T-helper 17 cell (primary cell): ENCODE measurements around the gene PLA2G2D. TPM values are rescaled to one million over a fixed set of nuclear protein-coding genes. Genes with fewer than 3 reads are reported as not detected.
"Not testable (repeated sequence)": the region's sequence is repeated elsewhere in the genome, so short reads cannot be mapped to it uniquely, and the experiment has no call there.

Source experiments
- ATAC-seq: fragments of 150-1000 bp; cut with Tn5 transposase; 2 replicates; pipeline ENCODE4 v1.10.0; 2021; ENCODE audit warnings: mild to moderate bottlenecking, moderate library complexity
- DNase-seq, 3 donors: peaks; one replicate each; pipeline versions ENCODE4 v3.0.0 to v3.0.0-alpha.2; 2020 to 2021
- H3K9me3 ChIP-seq: one replicate; pipeline ENCODE4 v1.7.0; 2013; ENCODE audit warnings: low read length, mild to moderate bottlenecking; ENCODE audit not compliant: control insufficient read depth, poor library complexity, severe bottlenecking
- H3K27ac Mint-ChIP-seq: one replicate; pipeline ENCODE4 v1.8.0; 2022; ENCODE audit warnings: mild to moderate bottlenecking, moderate library complexity, mixed read lengths
- H3K27me3 Mint-ChIP-seq: one replicate; pipeline ENCODE4 v1.8.0; 2022; ENCODE audit warnings: mixed read lengths
- H3K36me3 Mint-ChIP-seq: one replicate; pipeline ENCODE4 v1.8.0; 2022; ENCODE audit warnings: low read depth, mixed read lengths
- H3K4me1 Mint-ChIP-seq: one replicate; pipeline ENCODE4 v1.8.0; 2022; ENCODE audit warnings: mild to moderate bottlenecking, mixed read lengths
- H3K4me3 Mint-ChIP-seq: one replicate; pipeline ENCODE4 v1.8.0; 2022; ENCODE audit warnings: mild to moderate bottlenecking, moderate library complexity, mixed read lengths
- total RNA-seq, 4 donors: library from RNA in 2 of 4; stranded (reverse) in 2 of 4; gene quantifications; one replicate each; pipeline ENCODE4 v1.2.3 and lab custom pipeline; 2022 to 2026

PLA2G2D gene
- total RNA-seq, 2 donors from 2014 or later: not detected

DNA sequence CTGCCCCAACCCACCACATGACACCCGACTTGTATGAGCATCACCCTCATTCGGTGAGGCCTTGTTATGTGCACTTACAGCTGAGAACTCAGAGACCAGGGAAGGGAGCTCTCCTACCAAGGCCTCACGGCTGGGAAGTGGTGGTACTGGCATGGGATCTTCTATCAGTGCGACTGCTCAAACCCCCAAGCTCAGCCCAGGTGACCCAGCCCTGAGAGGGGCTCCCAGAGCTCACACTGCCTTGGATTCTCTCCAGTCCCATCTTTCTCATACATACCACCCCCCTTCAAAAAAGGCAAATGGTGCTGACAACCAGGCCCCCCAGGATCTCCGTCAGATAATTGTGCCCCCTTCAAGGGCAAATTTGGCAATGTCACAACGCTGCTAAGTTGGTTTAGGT is 19.0 kb upstream of the PLA2G2D start:
- DNase-seq: no peak
- Mint-ChIP-seq H3K36me3 (peaks cover 3% of the 10 kb centered on the region), H3K4me3 (no peak overlapping the region), H3K4me1 (peaks cover 4% of the 10 kb centered on the region), H3K27me3 (peaks cover 58% of the 10 kb centered on the region), H3K27ac (no peak overlapping the region)
- ATAC-seq: no peak
- no peaks in the 10 kb centered on the region for H3K9me3 ChIP-seq

DNA sequence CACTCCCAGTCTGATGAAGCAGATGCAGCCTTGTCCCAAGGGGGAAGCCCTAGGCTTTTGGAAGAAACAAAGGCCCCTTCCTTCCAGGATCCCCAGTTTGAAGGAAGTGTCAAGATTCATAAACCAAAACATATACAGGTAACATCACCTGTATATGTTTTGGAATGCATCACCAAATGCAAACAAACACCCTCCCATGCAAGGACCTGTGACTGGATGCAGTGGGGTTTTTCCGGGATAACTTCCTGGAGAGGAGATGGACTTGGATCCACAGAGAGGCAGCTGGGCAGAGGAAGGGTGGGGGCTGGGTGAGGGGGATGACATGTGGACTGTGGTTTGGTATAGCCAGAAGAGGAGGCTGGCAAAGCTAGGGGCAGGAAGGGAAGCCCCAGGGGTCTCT is 18.3 kb upstream of the PLA2G2D start:
- DNase-seq: no peak
- ATAC-seq: no peak
- Mint-ChIP-seq H3K27me3 (peaks cover 58% of the 10 kb centered on the region), H3K27ac (no peak overlapping the region), H3K36me3 (peaks cover 3% of the 10 kb centered on the region), H3K4me3 (no peak overlapping the region), H3K4me1 (peaks cover 4% of the 10 kb centered on the region)
- H3K9me3 ChIP-seq: no peaks in the 10 kb centered on the region

DNA sequence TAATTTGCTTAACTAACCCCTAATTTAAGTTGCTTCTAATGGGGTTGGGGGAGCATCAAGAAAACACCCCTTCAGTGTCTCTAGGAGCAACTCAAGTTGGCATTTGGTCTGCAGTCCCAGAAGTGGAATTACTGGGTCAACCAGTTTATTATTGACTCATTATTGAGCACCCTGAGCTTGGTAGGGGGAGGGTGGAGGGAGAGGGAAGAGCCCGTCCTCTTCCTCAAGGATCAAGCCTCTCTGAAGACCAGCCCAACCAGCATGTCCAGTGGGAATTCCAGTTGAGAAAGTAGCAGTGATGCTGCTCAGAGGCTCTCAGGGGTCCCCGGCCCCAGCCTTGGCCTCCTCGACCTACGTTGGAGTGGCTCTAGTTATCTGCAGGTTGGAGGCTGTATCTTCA is 17.7 kb upstream of the PLA2G2D start:
- H3K27me3 Mint-ChIP-seq: peaks cover 54% of the 10 kb centered on the region
- no peak overlapping the region for H3K4me3 Mint-ChIP-seq
- H3K27ac Mint-ChIP-seq: no peak overlapping the region
- H3K4me1 Mint-ChIP-seq: peaks cover 4% of the 10 kb centered on the region
- ATAC-seq (no peak), DNase-seq (no peak)
- H3K36me3 Mint-ChIP-seq: peaks cover 3% of the 10 kb centered on the region
- H3K9me3 ChIP-seq: no peaks in the 10 kb centered on the region

DNA sequence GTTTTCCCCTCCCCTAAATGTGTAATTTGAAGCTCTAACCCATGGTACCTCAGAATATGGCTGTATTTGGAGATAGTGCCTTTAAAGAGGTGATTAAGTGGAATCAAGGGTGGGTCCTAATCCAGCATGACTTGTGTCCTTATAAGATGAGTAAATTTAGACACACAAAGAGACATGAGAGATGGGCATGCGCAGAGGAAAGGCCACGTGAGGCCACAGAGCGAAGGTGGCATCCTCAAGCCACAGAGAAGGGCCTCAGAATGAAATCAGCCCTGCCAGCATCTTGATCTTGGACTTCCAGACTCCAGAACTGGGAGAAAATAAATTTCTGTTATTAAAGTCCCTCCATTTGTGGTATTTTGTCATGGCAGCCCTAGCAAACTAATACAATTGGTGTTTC is 16.9 kb upstream of the PLA2G2D start:
- Mint-ChIP-seq H3K4me3 (no peak overlapping the region), H3K36me3 (peaks cover 3% of the 10 kb centered on the region), H3K27ac (no peak overlapping the region), H3K27me3 (peaks cover 48% of the 10 kb centered on the region), H3K4me1 (peaks cover 4% of the 10 kb centered on the region)
- DNase-seq: no peak
- H3K9me3 ChIP-seq: no peaks in the 10 kb centered on the region
- no peak for ATAC-seq

DNA sequence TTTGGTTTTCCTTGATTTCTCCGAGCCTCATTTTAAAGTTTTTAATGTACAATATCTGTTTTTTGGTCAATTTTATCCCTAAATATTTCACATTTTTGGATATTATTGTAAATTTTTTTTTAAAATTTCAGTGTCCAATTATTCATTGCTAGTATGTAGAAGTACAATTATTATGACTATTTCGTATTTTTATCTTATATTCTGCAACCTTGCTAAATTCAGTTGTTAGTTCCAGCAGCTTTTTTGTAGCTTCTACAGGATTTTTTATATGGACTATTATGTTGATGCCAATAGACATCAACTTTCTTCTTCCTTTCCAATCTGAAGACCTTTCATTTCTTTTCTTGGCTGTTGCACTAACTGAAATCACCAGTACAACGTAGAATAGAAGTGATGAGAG is 15.7 kb upstream of the PLA2G2D start:
- Mint-ChIP-seq H3K4me1 (peaks cover 4% of the 10 kb centered on the region), H3K27me3 (peaks cover 36% of the 10 kb centered on the region), H3K27ac (no peak overlapping the region), H3K36me3 (peaks cover 3% of the 10 kb centered on the region), H3K4me3 (no peak overlapping the region)
- no peaks in the 10 kb centered on the region for H3K9me3 ChIP-seq
- ATAC-seq (no peak), DNase-seq (no peak)

DNA sequence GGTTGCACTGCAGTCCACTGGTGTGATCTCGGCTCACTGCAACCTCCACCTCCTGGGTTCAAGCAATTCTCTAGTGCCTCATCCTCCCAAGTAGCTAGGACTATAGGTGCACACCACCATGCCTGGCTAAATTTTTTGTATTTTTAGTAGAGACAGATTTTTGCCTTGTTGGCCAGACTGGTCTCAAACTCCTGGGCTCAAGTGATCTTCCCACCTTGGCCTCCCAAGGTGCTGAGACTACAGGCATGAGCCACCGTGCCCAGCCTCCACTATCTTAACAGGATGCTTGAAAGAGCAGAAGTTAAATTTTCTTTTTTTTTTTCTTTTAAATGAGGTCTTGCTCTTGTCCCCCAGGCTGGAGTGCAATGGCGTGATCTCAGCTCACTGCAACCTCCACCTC is 11.2 kb upstream of the PLA2G2D start:
- DNase-seq: not testable (repeated sequence)
- peaks cover 30% of the 10 kb centered on the region for H3K27me3 Mint-ChIP-seq

DNA sequence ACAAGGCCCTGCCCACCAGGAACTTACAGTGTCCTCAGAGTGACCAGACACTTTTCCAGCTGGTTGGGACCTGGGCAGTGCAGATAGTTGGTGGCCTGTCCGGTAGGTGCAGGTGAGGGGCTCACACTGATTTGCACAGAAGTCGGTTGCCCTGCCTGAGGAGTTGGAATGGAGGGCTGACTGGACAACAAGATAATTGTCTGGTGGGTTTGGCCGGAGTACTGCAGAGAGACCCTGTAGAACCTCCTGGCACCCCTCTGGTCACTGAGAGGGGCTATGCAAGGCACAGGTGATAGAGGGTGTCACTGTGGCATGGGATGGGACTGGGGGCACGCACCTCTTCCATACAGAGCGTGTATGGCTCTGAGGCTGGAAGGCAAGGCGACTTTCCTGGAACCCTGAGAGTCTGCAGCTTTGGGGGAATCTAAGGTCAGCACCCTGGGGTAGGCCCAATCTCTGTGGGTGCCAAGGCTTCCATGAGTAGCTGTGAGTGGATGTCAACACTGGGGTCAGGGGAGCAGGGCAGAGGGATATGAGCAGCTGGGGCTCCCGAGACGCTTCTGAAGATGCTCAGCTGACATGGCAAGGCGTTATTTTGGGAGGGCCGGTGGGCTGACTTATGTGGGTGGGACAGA is 7.6 kb upstream of the PLA2G2D start:
- Mint-ChIP-seq H3K27me3 (peaks cover 35% of the 10 kb centered on the region), H3K4me1 (no peaks in the 10 kb centered on the region), H3K4me3 (no peak overlapping the region), H3K36me3 (no peaks in the 10 kb centered on the region), H3K27ac (no peak overlapping the region)
- ATAC-seq (no peak), DNase-seq (no peak)
- no peaks in the 10 kb centered on the region for H3K9me3 ChIP-seq

More for the DNA sequence above, 11.2 kb upstream of the PLA2G2D start:
- not testable (repeated sequence) for H3K36me3 Mint-ChIP-seq, ATAC-seq, H3K9me3 ChIP-seq, H3K4me3 Mint-ChIP-seq, H3K27ac Mint-ChIP-seq, H3K4me1 Mint-ChIP-seq

DNA sequence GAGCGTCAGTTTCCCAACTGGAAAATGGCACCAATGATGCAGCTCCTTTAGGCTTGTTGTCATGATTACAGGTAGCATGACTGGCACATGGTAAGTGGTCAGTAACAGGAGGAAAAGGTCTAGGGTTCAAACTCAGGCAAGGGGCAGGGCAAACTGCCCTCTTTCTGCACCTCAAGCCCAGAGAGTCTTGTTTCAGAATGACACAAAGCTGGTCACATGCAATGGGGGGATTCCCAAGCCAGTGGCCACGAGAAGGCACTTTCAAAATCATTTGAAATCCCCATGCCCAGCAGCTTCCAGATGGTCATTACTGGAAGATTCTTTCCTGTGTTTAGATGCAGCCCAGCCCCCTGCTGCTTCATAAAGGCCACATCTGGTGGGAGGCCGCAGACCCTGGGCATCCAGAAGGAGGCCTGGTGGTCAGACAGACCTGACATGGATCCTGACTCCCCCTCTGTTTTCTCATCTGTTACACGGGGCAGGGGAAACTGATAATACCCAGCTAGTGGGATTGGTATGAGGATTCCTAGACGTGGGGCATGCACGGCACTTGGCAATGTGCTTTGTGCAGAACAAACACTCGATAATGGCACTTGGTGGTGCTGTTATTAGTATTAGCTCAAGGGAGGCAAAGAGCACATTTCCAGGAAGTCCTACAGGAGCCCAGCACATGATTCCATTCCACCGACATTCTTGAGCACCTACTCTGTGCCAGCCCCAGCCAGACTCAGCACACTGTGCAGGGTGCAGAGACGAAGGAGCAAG is 6.9 kb upstream of the PLA2G2D start:
- Mint-ChIP-seq H3K27me3 (peaks cover 42% of the 10 kb centered on the region), H3K27ac (no peak overlapping the region), H3K36me3 (no peaks in the 10 kb centered on the region), H3K4me3 (no peak overlapping the region), H3K4me1 (no peaks in the 10 kb centered on the region)
- H3K9me3 ChIP-seq: no peaks in the 10 kb centered on the region
- ATAC-seq (no peak), DNase-seq (no peak)

DNA sequence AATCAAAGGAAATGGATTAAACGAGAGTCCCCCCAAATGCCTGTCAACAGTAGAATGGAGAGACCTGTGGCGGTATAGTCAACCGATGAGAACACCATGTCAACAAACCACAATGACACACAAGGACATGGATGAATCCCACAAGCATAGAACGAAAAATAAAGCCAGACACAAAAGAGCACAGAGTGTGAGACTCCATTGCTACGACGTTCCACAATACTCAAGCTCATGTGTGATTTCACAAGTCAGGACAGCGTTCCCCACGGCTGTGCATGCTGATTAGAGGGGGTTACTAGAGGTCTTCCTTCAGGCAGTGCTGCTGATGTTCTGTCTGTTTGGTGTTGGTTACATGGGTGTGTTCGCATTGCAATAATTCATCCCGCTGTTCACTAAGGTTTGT is 5.8 kb upstream of the PLA2G2D start:
- Mint-ChIP-seq H3K36me3 (no peaks in the 10 kb centered on the region), H3K4me3 (no peak overlapping the region), H3K4me1 (peaks cover 2% of the 10 kb centered on the region), H3K27ac (no peak overlapping the region), H3K27me3 (peaks cover 50% of the 10 kb centered on the region)
- H3K9me3 ChIP-seq: no peaks in the 10 kb centered on the region
- DNase-seq (no peak), ATAC-seq (no peak)

DNA sequence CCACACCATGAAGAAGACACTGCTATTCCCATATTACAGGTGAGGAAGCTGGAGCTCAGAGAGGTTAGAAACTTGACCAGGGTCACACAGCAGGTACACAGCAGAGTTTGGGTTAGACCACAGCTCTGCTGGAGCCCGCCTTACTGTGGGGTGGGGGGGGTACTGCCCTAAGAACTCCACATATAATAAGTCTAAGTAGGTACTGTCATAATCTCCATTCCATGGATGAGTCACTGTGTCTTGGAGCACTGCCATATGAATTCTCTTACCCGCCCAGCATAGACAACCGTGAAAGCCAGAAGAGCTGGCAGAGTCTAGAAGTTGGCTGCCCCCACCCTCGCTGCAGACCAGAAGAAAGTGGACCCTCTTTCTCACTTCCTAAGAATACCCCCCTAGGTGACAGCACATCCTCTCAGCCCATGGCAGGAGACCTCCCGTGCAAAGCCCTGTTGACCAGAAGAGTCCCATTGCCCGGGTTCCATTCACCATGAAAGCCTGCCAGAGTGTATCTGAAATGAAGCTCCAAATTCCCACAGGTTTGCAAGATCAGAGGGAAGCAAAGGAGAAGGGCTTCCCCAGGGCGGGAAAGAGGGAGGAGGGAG is 5.2 kb upstream of the PLA2G2D start:
- ATAC-seq: no peak
- H3K36me3 Mint-ChIP-seq: no peaks in the 10 kb centered on the region
- H3K4me1 Mint-ChIP-seq: peaks cover 2% of the 10 kb centered on the region
- DNase-seq: no peak
- no peak overlapping the region for H3K4me3 Mint-ChIP-seq
- no peak overlapping the region for H3K27ac Mint-ChIP-seq
- H3K9me3 ChIP-seq: no peaks in the 10 kb centered on the region
- peaks cover 55% of the 10 kb centered on the region for H3K27me3 Mint-ChIP-seq

DNA sequence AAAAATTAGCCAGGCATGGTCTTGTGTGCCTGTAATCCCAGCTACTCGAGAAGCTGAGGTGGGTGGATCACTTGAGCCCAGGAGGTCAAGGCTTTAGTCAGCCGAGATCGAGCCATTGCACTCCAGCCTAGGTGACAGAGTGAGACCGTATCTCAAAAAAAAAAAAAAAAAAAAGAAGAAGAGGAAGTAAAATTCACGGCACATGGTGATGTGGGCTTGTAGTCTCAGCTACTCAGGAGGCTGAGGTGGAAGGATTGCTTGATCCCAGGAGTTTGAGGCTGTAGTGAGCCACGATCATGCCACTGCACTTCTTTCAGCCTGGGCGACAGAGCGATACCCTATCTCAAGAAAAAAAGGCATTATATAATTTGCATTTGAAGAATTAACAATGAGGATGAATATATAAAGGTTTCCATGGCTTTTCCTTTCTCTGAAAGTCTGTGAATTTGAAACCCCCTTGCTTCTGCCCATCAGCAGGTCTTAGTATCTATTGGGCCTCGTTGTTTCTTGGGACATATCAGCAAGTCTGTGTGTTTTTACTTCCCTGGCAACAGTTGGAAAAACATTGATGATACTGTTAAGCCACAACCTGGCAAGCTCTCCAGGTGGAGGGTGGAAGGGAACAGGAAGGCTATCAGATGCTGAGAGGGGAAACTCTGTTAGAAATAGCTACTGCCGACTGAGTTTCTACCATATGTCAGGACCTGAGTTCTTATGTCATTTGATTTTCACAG is 4.6 kb upstream of the PLA2G2D start:
- no peak for ATAC-seq
- H3K9me3 ChIP-seq: no peaks in the 10 kb centered on the region
- H3K4me3 Mint-ChIP-seq: no peak overlapping the region
- H3K36me3 Mint-ChIP-seq: no peaks in the 10 kb centered on the region
- H3K27me3 Mint-ChIP-seq: peaks cover 58% of the 10 kb centered on the region
- H3K27ac Mint-ChIP-seq: no peak overlapping the region
- DNase-seq: no peak
- H3K4me1 Mint-ChIP-seq: peaks cover 2% of the 10 kb centered on the region

DNA sequence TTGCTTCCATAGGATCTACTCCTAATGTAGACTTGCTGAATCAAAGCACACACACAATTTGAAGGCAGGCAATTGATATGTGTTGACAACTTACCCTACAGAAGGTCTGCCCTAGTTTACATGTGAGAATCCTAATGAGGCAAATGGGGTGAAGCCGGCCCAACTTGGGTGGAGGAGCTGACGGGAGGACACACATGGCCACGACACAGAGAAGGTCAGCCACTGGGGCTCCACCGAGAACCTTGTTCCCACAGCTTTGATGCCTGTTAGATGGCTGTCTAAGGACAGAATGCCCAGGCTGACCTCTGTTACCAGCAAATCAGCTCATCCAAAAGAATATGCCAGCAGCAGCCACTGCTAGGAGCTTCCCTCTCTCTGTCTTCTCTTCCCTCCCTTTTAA is 1.5 kb upstream of the PLA2G2D start:
- no peak overlapping the region for H3K27ac Mint-ChIP-seq
- no peaks in the 10 kb centered on the region for H3K36me3 Mint-ChIP-seq
- H3K27me3 Mint-ChIP-seq: peaks cover 68% of the 10 kb centered on the region
- H3K9me3 ChIP-seq: no peaks in the 10 kb centered on the region
- ATAC-seq: no peak
- no peak overlapping the region for H3K4me3 Mint-ChIP-seq
- peaks cover 2% of the 10 kb centered on the region for H3K4me1 Mint-ChIP-seq
- no peak for DNase-seq

DNA sequence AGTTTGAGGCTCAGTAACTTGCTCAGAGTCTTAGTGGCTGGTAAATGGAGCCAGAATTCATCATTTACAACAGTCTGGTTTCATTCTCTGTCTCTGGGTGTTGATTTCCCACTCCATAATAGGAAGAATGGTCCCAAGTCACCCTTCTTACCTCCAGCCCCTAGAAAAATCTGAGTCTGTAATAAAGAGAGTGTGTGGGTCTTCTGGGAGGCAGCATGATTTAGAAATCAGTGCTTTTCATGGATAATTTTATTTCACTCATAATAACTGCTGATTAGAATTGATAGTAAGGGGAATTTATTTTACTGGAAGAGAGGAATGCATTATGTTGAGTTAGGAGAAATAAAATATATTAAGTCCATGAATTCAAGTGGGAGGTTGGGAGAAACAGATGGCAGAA is 2.1 kb downstream of the PLA2G2D start:
- peaks cover 79% of the 10 kb centered on the region for H3K27me3 Mint-ChIP-seq
- H3K9me3 ChIP-seq: no peaks in the 10 kb centered on the region
- H3K27ac Mint-ChIP-seq: no peak overlapping the region
- DNase-seq: no peak
- no peak for ATAC-seq
- H3K4me1 Mint-ChIP-seq: peaks cover 5% of the 10 kb centered on the region
- no peak overlapping the region for H3K4me3 Mint-ChIP-seq
- no peaks in the 10 kb centered on the region for H3K36me3 Mint-ChIP-seq
